Right lobe of liver (tissue), 6 donors: Measurements from ENCODE around the gene ZNF385B. TPM values are rescaled to one million over a fixed set of nuclear protein-coding genes. Genes with fewer than 3 reads are reported as not detected.

Experiments used
- ATAC-seq, 4 donors: fragments of 200-7000 bp; cut with Tn5 transposase; one replicate each; pipeline ENCODE4 v1.9.1; 2020; ENCODE audit warnings: mild to moderate bottlenecking in 4 of 4, moderate library complexity in 4 of 4
- DNase-seq, 3 donors: peaks; one replicate each; pipeline ENCODE4 v3.0.0-alpha.2; 2020
- H3K27ac ChIP-seq, 3 donors: fragments of 200-600 bp; one replicate each; pipeline ENCODE4 v1.8.0; 2022
- H3K27me3 ChIP-seq, 2 donors: fragments of 200-600 bp; one replicate each; pipeline ENCODE4 v1.8.0; 2022
- H3K36me3 ChIP-seq, 4 donors: fragments of 200-600 bp; sonication (generic) in 1 of 4; one replicate each; pipeline versions ENCODE4 v1.5.1 to v1.8.0; 2017 to 2022; ENCODE audit warnings: control low read depth in 1 of 4
- H3K4me1 ChIP-seq, 4 donors: fragments of 200-600 bp; sonication (generic) in 1 of 4; one replicate each; pipeline versions ENCODE4 v1.5.1 to v1.8.0; 2017 to 2022; ENCODE audit warnings: control low read depth in 1 of 4
- H3K4me3 ChIP-seq, 3 donors: fragments of 200-600 bp; one replicate each; pipeline ENCODE4 v1.8.0; 2022
- H3K9me3 ChIP-seq, 4 donors: fragments of 200-600 bp; sonication (generic) in 1 of 4; one replicate each; pipeline versions ENCODE4 v1.5.1 to v1.8.0; 2017 to 2022; ENCODE audit warnings: control low read depth in 1 of 4
- POLR2A ChIP-seq: fragments of 450-650 bp; IDR thresholded peaks from one replicate; pipeline ENCODE4 v1.6.1; 2017; ENCODE audit warnings: antibody characterized with exemption, mild to moderate bottlenecking
- WGBS: methylation state at CpG from one replicate; pipeline ENCODE4 v1.1.6; 2018; ENCODE audit warnings: low coverage, low lambda C conversion rate; ENCODE audit not compliant: insufficient coverage; ENCODE audit errors: missing lambda C conversion rate; 5-methylcytosine and 5-hydroxymethylcytosine counted together
- intact Hi-C, 2 donors: fragments of 100-400 bp; cut with DNase I; formaldehyde crosslinking; loops; one replicate each; pipeline versions ENCODE4 v1.11.2 to v1.14.1; 2022
- total RNA-seq, 6 experiments: library from RNA; depleted of rRNA in 2 of 6; stranded (reverse); fragments of >200 nt in 2 of 6; fragmentation: NEBNext Ultra II Directional in 3 of 6; extraction: Animal tissue kit (Norgen Biotek cat#: 25700) in 3 of 6; gene quantifications; one replicate each; pipeline versions ENCODE4 v1.1.0 to v1.2.4, GENCODE V29; 2016 to 2023
- TF ChIP-seq, protein P1 (sequence below), 4 donors: fragments of 200-600 bp in 3 of 4; fragments of 450-650 bp in 1 of 4; IDR thresholded peaks; one replicate each; pipeline versions ENCODE4 v1.5.1 to v1.8.0; 2016 to 2022; ENCODE audit warnings: antibody characterized with exemption in 4 of 4, mild to moderate bottlenecking in 2 of 4
- donor health status: DM: no; HTN: yes; CAD: no.
- donor health status: DM: no; HTN: no; CAD: no.
- donor health status: DM: no; HTN: no; CAD: no.
- donor health status: DM: no; HTN: yes; CAD: no.
- donor health status: DM: no; HTN: yes; CAD: no.

The ZNF385B gene
- total RNA-seq, 6 experiments from 2014 or later: 3.9 to 15.7 (median 5.9) TPM

DNA sequence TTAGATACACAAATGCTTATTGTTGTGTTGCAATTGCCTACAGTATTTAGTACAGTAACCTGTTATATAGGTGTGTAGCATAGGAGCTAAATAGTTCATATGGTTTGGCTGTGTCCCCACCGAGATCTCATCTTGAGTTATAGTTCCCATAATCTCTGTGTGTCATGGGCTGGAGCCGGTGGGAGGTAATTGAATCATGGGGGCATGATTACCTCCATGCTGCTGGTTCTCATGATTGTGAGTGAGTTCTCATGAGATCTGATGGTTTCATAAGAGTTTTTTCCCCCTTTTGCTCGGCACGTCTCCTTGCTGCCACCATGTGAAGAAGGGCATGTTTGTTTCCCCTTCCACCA, 406.3 kb downstream of the ZNF385B start:
- H3K27me3 ChIP-seq: no peaks in the 10 kb centered on the region
- H3K4me3 ChIP-seq: no peak overlapping the region
- 100% methylated on average over 3 of the region's 4 CpGs for WGBS
- DNase-seq (no peak), ATAC-seq (no peak)
- H3K9me3 ChIP-seq: no peaks in the 10 kb centered on the region
- H3K4me1 ChIP-seq: no peaks in the 10 kb centered on the region
- H3K36me3 ChIP-seq: no peaks in the 10 kb centered on the region
- intact Hi-C loops: no loop called here
- TF ChIP-seq POLR2A: no peak
- TF ChIP-seq, protein P1, sequence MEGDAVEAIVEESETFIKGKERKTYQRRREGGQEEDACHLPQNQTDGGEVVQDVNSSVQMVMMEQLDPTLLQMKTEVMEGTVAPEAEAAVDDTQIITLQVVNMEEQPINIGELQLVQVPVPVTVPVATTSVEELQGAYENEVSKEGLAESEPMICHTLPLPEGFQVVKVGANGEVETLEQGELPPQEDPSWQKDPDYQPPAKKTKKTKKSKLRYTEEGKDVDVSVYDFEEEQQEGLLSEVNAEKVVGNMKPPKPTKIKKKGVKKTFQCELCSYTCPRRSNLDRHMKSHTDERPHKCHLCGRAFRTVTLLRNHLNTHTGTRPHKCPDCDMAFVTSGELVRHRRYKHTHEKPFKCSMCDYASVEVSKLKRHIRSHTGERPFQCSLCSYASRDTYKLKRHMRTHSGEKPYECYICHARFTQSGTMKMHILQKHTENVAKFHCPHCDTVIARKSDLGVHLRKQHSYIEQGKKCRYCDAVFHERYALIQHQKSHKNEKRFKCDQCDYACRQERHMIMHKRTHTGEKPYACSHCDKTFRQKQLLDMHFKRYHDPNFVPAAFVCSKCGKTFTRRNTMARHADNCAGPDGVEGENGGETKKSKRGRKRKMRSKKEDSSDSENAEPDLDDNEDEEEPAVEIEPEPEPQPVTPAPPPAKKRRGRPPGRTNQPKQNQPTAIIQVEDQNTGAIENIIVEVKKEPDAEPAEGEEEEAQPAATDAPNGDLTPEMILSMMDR (IDR thresholded peaks at IDR 0.05): no peak
- no peak overlapping the region for H3K27ac ChIP-seq

DNA sequence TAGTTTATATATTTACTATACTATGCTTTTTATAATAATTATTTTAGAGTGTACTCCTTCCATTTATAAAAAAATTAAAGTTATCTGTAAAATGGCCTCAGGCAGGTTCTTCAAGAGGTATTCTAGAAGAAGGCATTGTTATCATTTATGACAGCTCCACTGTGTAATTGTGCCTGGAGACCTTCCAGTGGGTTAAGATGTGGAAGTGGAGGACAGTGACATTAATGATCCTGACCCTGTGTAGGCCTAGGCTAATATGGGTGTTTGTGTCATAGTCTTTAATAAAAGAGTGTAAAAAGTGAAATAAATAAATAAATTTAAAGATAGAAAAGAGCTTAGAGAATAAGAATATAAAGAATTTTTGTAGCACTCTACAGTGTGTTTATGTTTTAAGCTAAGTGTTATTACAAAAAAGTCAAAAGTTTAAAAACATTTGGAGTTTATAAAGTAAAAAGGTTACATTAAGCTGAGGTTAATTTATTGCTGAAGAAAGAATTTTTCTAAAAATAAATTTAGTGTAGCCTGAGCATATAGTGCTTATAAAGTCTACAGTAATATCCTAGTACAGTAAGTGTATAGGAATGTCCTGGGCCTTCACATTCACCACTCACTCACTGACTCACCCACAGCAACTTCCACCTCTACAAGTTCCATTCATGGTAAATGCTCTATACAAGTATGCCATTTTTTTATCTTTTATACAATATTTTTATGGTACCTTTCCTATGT, 406.8 kb downstream of the ZNF385B start:
- ATAC-seq: no peak
- no peaks in the 10 kb centered on the region for H3K9me3 ChIP-seq
- intact Hi-C loops: no loop called here

DNA sequence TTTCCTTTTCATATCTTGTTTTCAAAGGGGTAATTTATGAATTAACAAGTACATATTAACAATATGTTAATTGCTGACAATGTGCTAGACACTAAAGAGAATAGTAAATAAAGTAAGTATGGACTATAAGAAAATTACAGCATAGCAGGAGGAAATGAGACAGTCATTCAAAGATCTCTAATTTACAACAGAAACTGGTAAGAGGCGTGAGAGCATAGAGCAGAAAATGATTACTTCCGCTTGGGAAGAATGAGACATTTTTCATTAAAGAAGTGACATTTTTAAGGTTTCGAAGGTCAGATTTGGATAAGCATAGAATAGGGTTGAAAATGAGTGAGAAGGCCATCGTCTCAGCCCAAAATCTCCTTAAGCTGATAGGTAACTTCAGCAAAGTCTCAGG, 412.4 kb downstream of the ZNF385B start:
- H3K36me3 ChIP-seq: peaks cover 0 to 26% (median 5%) of the 10 kb centered on the region in 4 donors
- no peaks in the 10 kb centered on the region for H3K27me3 ChIP-seq
- TF ChIP-seq, protein P1 (IDR thresholded peaks at IDR 0.05): no peak
- TF ChIP-seq POLR2A: no peak
- H3K27ac ChIP-seq: no peak overlapping the region
- ATAC-seq (no peak), DNase-seq (no peak)
- H3K4me3 ChIP-seq: no peak overlapping the region
- no peaks in the 10 kb centered on the region for H3K4me1 ChIP-seq
- intact Hi-C loops: no loop called here
- WGBS: 95% methylated on average over 4 of the region's 4 CpGs
- H3K9me3 ChIP-seq: no peaks in the 10 kb centered on the region

More for the DNA sequence above, 406.8 kb downstream of the ZNF385B start:
- no peaks in the 10 kb centered on the region for H3K27me3 ChIP-seq
- no peaks in the 10 kb centered on the region for H3K4me1 ChIP-seq
- no peak overlapping the region for H3K27ac ChIP-seq
- H3K4me3 ChIP-seq: no peak overlapping the region
- no peaks in the 10 kb centered on the region for H3K36me3 ChIP-seq
- no peak for TF ChIP-seq POLR2A
- TF ChIP-seq, protein P1 (IDR thresholded peaks at IDR 0.05): no peak
- no peak for DNase-seq

DNA sequence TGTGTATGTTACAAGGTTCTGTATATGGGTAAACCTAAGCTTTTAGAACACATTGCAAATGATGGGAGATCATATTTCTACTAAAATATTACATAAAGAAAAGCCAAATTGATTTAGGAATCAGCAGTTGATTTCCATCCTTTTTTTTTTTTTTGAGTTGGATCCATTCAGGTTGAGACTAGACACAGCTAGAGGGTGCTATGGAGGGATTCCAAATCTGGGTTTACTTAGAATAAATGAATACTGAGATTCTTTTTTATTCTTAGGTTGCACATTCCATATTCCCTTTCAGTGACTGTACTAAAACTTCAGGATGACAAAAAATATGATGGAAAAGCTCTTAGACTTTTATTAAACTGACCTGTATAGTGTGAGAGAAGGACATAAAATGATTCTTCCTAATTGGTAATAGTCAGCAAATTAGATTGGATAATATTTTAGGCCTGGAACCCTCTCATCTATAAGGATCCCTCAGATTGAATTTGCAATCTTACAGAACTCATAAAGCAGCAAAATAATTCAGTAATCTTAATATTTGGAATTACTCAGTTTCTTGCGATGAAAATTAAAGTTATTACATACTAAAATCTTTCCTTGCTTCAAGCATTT, 413.5 kb downstream of the ZNF385B start:
- no peak for TF ChIP-seq POLR2A
- TF ChIP-seq, protein P1 (IDR thresholded peaks at IDR 0.05): peak; percentile 11 to 35 (median 16)
- H3K4me1 ChIP-seq: no peaks in the 10 kb centered on the region
- DNase-seq (no peak), ATAC-seq (no peak)
- no peaks in the 10 kb centered on the region for H3K27me3 ChIP-seq
- H3K9me3 ChIP-seq: no peaks in the 10 kb centered on the region
- intact Hi-C loops: no loop called here
- H3K4me3 ChIP-seq: no peak overlapping the region
- peaks cover 0 to 30% (median 5%) of the 10 kb centered on the region in 4 donors for H3K36me3 ChIP-seq
- no peak overlapping the region for H3K27ac ChIP-seq
- WGBS: 0% methylated on average over 1 of the region's 1 CpG
